Kidney (tissue), 14 donors: Measurements from ENCODE around the gene AKAP13. TPM values are rescaled to one million over a fixed set of nuclear protein-coding genes. Genes with fewer than 3 reads are reported as not detected.
A peak's percentile ranks its signal among the peaks of the same experiment; 100 is the strongest.

Experiments
- DNase-seq, 5 donors: peaks; one replicate each; pipeline ENCODE4 v3.0.0-alpha.2; 2013 to 2020
- FAIRE-seq: peaks from 2 replicates; lab custom pipeline; 2012; peaks lifted over from hg19 to GRCh38; lab: Jason Lieb, UNC
- H3K27ac ChIP-seq, 2 donors: one replicate each; pipeline ENCODE4 v1.7.0; 2013; ENCODE audit warnings: low read depth in 2 of 2, low read length in 2 of 2, inconsistent platforms in 1 of 2
- H3K27me3 ChIP-seq: one replicate; pipeline ENCODE4 v1.7.1; 2013; ENCODE audit warnings: low read length, inconsistent platforms; ENCODE audit not compliant: control insufficient read depth, insufficient read depth
- H3K36me3 ChIP-seq, 3 donors: one replicate each; pipeline versions ENCODE4 v1.7.0 to v1.7.1; 2013; ENCODE audit warnings: low read length in 3 of 3, control low read depth in 1 of 3, inconsistent platforms in 1 of 3; ENCODE audit not compliant: insufficient read depth in 3 of 3, control insufficient read depth in 2 of 3
- H3K4me1 ChIP-seq, 3 donors: one replicate each; pipeline versions ENCODE4 v1.7.0 to v1.7.1; 2013; ENCODE audit warnings: low read length in 3 of 3, inconsistent platforms in 1 of 3, low read depth in 1 of 3; ENCODE audit not compliant: control insufficient read depth in 2 of 3, insufficient read depth in 2 of 3
- H3K4me3 ChIP-seq, 3 donors: one replicate each; pipeline versions ENCODE4 v1.7.0 to v1.8.1; 2013; ENCODE audit warnings: low read length in 3 of 3, control low read depth in 1 of 3, inconsistent platforms in 1 of 3
- H3K9ac ChIP-seq, 3 donors: one replicate each; pipeline versions ENCODE4 v1.7.0 to v1.7.1; 2013; ENCODE audit warnings: low read length in 3 of 3, control low read depth in 1 of 3, inconsistent platforms in 1 of 3
- H3K9me3 ChIP-seq, 3 donors: one replicate each; pipeline versions ENCODE4 v1.7.0 to v1.7.1; 2013; ENCODE audit warnings: low read length in 3 of 3, control low read depth in 1 of 3, inconsistent platforms in 1 of 3; ENCODE audit not compliant: control insufficient read depth in 2 of 3, insufficient read depth in 1 of 3
- intact Hi-C: fragments of 100-400 bp; cut with DNase I; formaldehyde crosslinking; loops from one replicate; pipeline ENCODE4 v1.11.1; 2022
- polyA plus RNA-seq: library from polyadenylated mRNA; stranded (reverse); fragments of 350-450 nt; fragmentation: Illumina TruSeq; extraction: RNeasy Lipid Tissue Mini Kit (QIAGEN cat#74804); gene quantifications from one replicate; pipeline ENCODE4 v1.2.3, GENCODE V29; 2014; ENCODE audit warnings: low read depth, low replicate concordance; ENCODE audit not compliant: insufficient read depth
- total RNA-seq: library from RNA; stranded (reverse); fragmentation: NEBNext Ultra II Directional; extraction: Animal tissue kit (Norgen Biotek cat#: 25700); gene quantifications from one replicate; pipeline ENCODE4 v1.2.1, GENCODE V29; 2021
- TF ChIP-seq, protein P1 (sequence below): IDR thresholded peaks from 3 replicates; pipeline ENCODE4 v1.5.1; 2012; ENCODE audit warnings: mild to moderate bottlenecking, moderate library complexity, borderline replicate concordance; ENCODE audit not compliant: insufficient read depth; ENCODE audit errors: extremely low read depth
- donor health status: control.
- donor health status: control.
- donor health status: control.
- donor health status: control.
- donor health status: control.
- donor health status: DM: yes; HTN: yes; CAD: no.
- donor health status: Normal renal cell carcinoma (clear cell type).

The AKAP13 gene
- total and polyA plus RNA-seq, 2 donors from 2014 or later = 18.8 to 174 TPM

GRCh38 chr15:85751291-85752123 lies 371.1 kb downstream of the AKAP13 start:
- TF ChIP-seq, protein P1, sequence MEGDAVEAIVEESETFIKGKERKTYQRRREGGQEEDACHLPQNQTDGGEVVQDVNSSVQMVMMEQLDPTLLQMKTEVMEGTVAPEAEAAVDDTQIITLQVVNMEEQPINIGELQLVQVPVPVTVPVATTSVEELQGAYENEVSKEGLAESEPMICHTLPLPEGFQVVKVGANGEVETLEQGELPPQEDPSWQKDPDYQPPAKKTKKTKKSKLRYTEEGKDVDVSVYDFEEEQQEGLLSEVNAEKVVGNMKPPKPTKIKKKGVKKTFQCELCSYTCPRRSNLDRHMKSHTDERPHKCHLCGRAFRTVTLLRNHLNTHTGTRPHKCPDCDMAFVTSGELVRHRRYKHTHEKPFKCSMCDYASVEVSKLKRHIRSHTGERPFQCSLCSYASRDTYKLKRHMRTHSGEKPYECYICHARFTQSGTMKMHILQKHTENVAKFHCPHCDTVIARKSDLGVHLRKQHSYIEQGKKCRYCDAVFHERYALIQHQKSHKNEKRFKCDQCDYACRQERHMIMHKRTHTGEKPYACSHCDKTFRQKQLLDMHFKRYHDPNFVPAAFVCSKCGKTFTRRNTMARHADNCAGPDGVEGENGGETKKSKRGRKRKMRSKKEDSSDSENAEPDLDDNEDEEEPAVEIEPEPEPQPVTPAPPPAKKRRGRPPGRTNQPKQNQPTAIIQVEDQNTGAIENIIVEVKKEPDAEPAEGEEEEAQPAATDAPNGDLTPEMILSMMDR = no peak
- H3K36me3 ChIP-seq = peaks cover 3 to 14% (median 7%) of the 10 kb centered on the region in 3 donors
- no peaks in the 10 kb centered on the region for H3K27me3 ChIP-seq
- H3K9ac ChIP-seq = no peak overlapping the region
- peak overlapping the region in 1 of 2 donors; percentile 13 for H3K27ac ChIP-seq
- H3K4me3 ChIP-seq = no peak overlapping the region
- peaks cover 0 to 11% (median 10%) of the 10 kb centered on the region in 3 donors for H3K4me1 ChIP-seq
- DNase-seq (peak; percentile 59 to 84 (median 62)), FAIRE-seq (no peak)
- intact Hi-C loops = no loop called here
- no peaks in the 10 kb centered on the region for H3K9me3 ChIP-seq

DNA sequence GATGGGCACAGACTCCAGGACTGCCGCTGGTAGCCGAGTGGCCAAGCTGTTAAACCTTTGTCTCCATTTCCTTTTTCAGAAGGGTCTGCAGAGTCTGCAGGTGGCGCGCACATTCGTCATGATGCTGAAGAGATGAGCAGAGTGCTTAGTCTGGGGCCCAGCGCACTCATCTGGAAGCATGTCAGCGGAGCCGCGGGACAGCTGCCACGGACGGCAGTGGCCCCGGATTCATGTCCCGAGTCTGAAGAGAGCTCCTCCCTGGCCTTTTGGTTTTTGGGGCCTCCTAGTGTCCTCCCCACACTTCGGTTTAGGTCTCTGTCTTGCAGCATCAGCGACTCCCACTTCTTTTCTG lies 371.7 kb downstream of the AKAP13 start:
- Histone ChIP-seq H3K27me3 (no peaks in the 10 kb centered on the region), H3K36me3 (peaks cover 2 to 8% (median 3%) of the 10 kb centered on the region in 3 donors), H3K9me3 (no peaks in the 10 kb centered on the region), H3K4me3 (no peak overlapping the region), H3K9ac (no peak overlapping the region), H3K4me1 (peaks cover 0 to 11% (median 10%) of the 10 kb centered on the region in 3 donors), H3K27ac (peak overlapping the region in 1 of 2 donors; percentile 13)
- DNase-seq = peak in 2 of 5 donors; percentile 46 to 75
- intact Hi-C loops = no loop called here
- FAIRE-seq = no peak
- TF ChIP-seq, protein P1 = no peak

- TF ChIP-seq, protein P1 = no peak
- no peak for FAIRE-seq
- Histone ChIP-seq H3K4me3 (no peak overlapping the region), H3K27ac (peak overlapping the region in 1 of 2 donors; percentile 14), H3K9me3 (no peaks in the 10 kb centered on the region), H3K9ac (no peak overlapping the region), H3K27me3 (no peaks in the 10 kb centered on the region), H3K4me1 (peaks cover 0 to 11% (median 10%) of the 10 kb centered on the region in 3 donors), H3K36me3 (peaks cover 0 to 5% (median under 1%) of the 10 kb centered on the region in 3 donors)
- DNase-seq = peak in 3 of 5 donors; percentile 50 to 89 (median 59)
- intact Hi-C loops = no loop called here
Measured at GRCh38 chr15:85752491-85752961, 372.1 kb downstream of the AKAP13 start.
